ENCODE results near the gene ELOVL2. TPM values are rescaled to one million over a fixed set of nuclear protein-coding genes. Genes with fewer than 3 reads are reported as not detected.
A peak's percentile ranks its signal among the peaks of the same experiment; 100 is the strongest.

ELOVL2 gene
- total and polyA plus RNA-seq, 2 experiments from 2014 or later = 0.29 to 0.32 TPM

GRCh38 chr6:11064836-11065235 is 20.7 kb upstream of the ELOVL2 start:
- DNase-seq = peak; percentile 51
- in situ Hi-C loops (cut with MboI) = loop anchor here (5.0 kb wide), 1 partner anchor 113 kb away; no protein-coding TSS in a partner anchor

GRCh38 chr6:11062715-11063114 is 18.6 kb upstream of the ELOVL2 start:
- in situ Hi-C loops (cut with MboI) = no loop called here
- no peak overlapping the region for H2AFZ ChIP-seq
- H3K79me2 ChIP-seq (ENCODE audit: insufficient read depth) = no peaks in the 10 kb centered on the region
- no peaks in the 10 kb centered on the region for H4K20me1 ChIP-seq (ENCODE audit: insufficient read depth)
- H3K4me3 ChIP-seq = no peak overlapping the region
- DNase-seq = no peak
- H3K27ac ChIP-seq = no peak overlapping the region
- TF ChIP-seq EZH2 (IDR thresholded peaks at IDR 0.05; ENCODE audit: insufficient read depth, poor library complexity, severe bottlenecking) (no peak), EZH2phosphoT487 (IDR thresholded peaks at IDR 0.05; ENCODE audit: insufficient read depth, low read depth) (no peak)
- no peaks in the 10 kb centered on the region for H3K36me3 ChIP-seq (ENCODE audit: low read depth)
- H3F3A ChIP-seq (ENCODE audit: insufficient read depth) = no peaks in the 10 kb centered on the region
- H3K4me2 ChIP-seq (ENCODE audit: unreplicated experiment) = no peak overlapping the region
- H3K9ac ChIP-seq = no peak overlapping the region
- H3K27me3 ChIP-seq (replicated peaks; ENCODE audit: insufficient read depth) = no peaks in the 10 kb centered on the region
- no peaks in the 10 kb centered on the region for H3K4me1 ChIP-seq (ENCODE audit: insufficient read depth)
- no peaks in the 10 kb centered on the region for H3K9me3 ChIP-seq (ENCODE audit: low read depth)
- WGBS, 2 experiments (ENCODE audit: low coverage in 1 of 2, low lambda C conversion rate in 2 of 2, missing lambda C conversion rate in 2 of 2) = 78 to 90% methylated on average over 2 of the region's 2 CpGs
- no peaks in the 10 kb centered on the region for H3K9me2 ChIP-seq (ENCODE audit: insufficient read depth)

More at GRCh38 chr6:11064836-11065235, 20.7 kb upstream of the ELOVL2 start:
- H3F3A ChIP-seq (ENCODE audit: insufficient read depth) = no peaks in the 10 kb centered on the region
- WGBS, 2 experiments (ENCODE audit: low coverage in 1 of 2, low lambda C conversion rate in 2 of 2, missing lambda C conversion rate in 2 of 2) = 34 to 40% methylated on average over 3 of the region's 3 CpGs
- H3K4me2 ChIP-seq (ENCODE audit: unreplicated experiment) = no peak overlapping the region
- H3K79me2 ChIP-seq (ENCODE audit: insufficient read depth) = no peaks in the 10 kb centered on the region
- no peaks in the 10 kb centered on the region for H3K9me3 ChIP-seq (ENCODE audit: low read depth)
- no peaks in the 10 kb centered on the region for H3K36me3 ChIP-seq (ENCODE audit: low read depth)
- H2AFZ ChIP-seq = no peak overlapping the region
- no peak overlapping the region for H3K9ac ChIP-seq
- no peaks in the 10 kb centered on the region for H4K20me1 ChIP-seq (ENCODE audit: insufficient read depth)
- no peak for TF ChIP-seq EZH2 (IDR thresholded peaks at IDR 0.05; ENCODE audit: insufficient read depth, poor library complexity, severe bottlenecking)
- TF ChIP-seq EZH2phosphoT487 (IDR thresholded peaks at IDR 0.05; ENCODE audit: insufficient read depth, low read depth) = no peak
- no peaks in the 10 kb centered on the region for H3K9me2 ChIP-seq (ENCODE audit: insufficient read depth)
- H3K4me1 ChIP-seq (ENCODE audit: insufficient read depth) = no peaks in the 10 kb centered on the region
- H3K27me3 ChIP-seq (replicated peaks; ENCODE audit: insufficient read depth) = no peaks in the 10 kb centered on the region
- H3K27ac ChIP-seq = no peak overlapping the region
- no peak overlapping the region for H3K4me3 ChIP-seq

- Histone ChIP-seq H3F3A (ENCODE audit: insufficient read depth) (no peaks in the 10 kb centered on the region), H3K9me3 (ENCODE audit: low read depth) (no peaks in the 10 kb centered on the region), H3K9me2 (ENCODE audit: insufficient read depth) (no peaks in the 10 kb centered on the region), H3K9ac (no peak overlapping the region), H3K4me1 (ENCODE audit: insufficient read depth) (no peaks in the 10 kb centered on the region), H2AFZ (no peak overlapping the region), H3K4me3 (no peak overlapping the region), H3K27me3 (replicated peaks; ENCODE audit: insufficient read depth) (no peaks in the 10 kb centered on the region), H3K79me2 (ENCODE audit: insufficient read depth) (no peaks in the 10 kb centered on the region), H3K36me3 (ENCODE audit: low read depth) (no peaks in the 10 kb centered on the region), H3K27ac (no peak overlapping the region), H3K4me2 (ENCODE audit: unreplicated experiment) (no peak overlapping the region), H4K20me1 (ENCODE audit: insufficient read depth) (no peaks in the 10 kb centered on the region)
- DNase-seq = no peak
- in situ Hi-C loops (cut with MboI) = no loop called here
- 87 to 95% methylated on average over 4 of the region's 4 CpGs for WGBS, 2 experiments (ENCODE audit: low coverage in 1 of 2, low lambda C conversion rate in 2 of 2, missing lambda C conversion rate in 2 of 2)
- no peak for TF ChIP-seq EZH2phosphoT487 (IDR thresholded peaks at IDR 0.05; ENCODE audit: insufficient read depth, low read depth)
- TF ChIP-seq EZH2 (IDR thresholded peaks at IDR 0.05; ENCODE audit: insufficient read depth, poor library complexity, severe bottlenecking) = no peak
Observed at GRCh38 chr6:11062083-11062482, 18.0 kb upstream of the ELOVL2 start.

GRCh38 chr6:11058406-11058805 is 14.3 kb upstream of the ELOVL2 start:
- Histone ChIP-seq H2AFZ (no peak overlapping the region), H3K9me2 (ENCODE audit: insufficient read depth) (no peaks in the 10 kb centered on the region), H3K4me3 (no peak overlapping the region), H3K27me3 (replicated peaks; ENCODE audit: insufficient read depth) (no peaks in the 10 kb centered on the region), H3K4me1 (ENCODE audit: insufficient read depth) (no peaks in the 10 kb centered on the region), H3K9me3 (ENCODE audit: low read depth) (no peaks in the 10 kb centered on the region), H3F3A (ENCODE audit: insufficient read depth) (no peaks in the 10 kb centered on the region), H3K79me2 (ENCODE audit: insufficient read depth) (no peaks in the 10 kb centered on the region), H3K27ac (no peak overlapping the region), H4K20me1 (ENCODE audit: insufficient read depth) (no peaks in the 10 kb centered on the region), H3K36me3 (ENCODE audit: low read depth) (no peaks in the 10 kb centered on the region), H3K4me2 (ENCODE audit: unreplicated experiment) (no peak overlapping the region), H3K9ac (no peak overlapping the region)
- TF ChIP-seq EZH2 (IDR thresholded peaks at IDR 0.05; ENCODE audit: insufficient read depth, poor library complexity, severe bottlenecking) (no peak), EZH2phosphoT487 (IDR thresholded peaks at IDR 0.05; ENCODE audit: insufficient read depth, low read depth) (no peak)
- in situ Hi-C loops (cut with MboI) = no loop called here
- peak; percentile 45 for DNase-seq
- 91 to 94% methylated on average over 5 of the region's 5 CpGs for WGBS, 2 experiments (ENCODE audit: low coverage in 1 of 2, low lambda C conversion rate in 2 of 2, missing lambda C conversion rate in 2 of 2)

GRCh38 chr6:11056871-11057270 is 12.8 kb upstream of the ELOVL2 start:
- H3K27me3 ChIP-seq (replicated peaks; ENCODE audit: insufficient read depth) = no peaks in the 10 kb centered on the region
- H3K27ac ChIP-seq = no peak overlapping the region
- DNase-seq = no peak
- H3K9ac ChIP-seq = no peak overlapping the region
- no peaks in the 10 kb centered on the region for H4K20me1 ChIP-seq (ENCODE audit: insufficient read depth)
- in situ Hi-C loops (cut with MboI) = no loop called here
- H2AFZ ChIP-seq = no peak overlapping the region
- H3K9me2 ChIP-seq (ENCODE audit: insufficient read depth) = no peaks in the 10 kb centered on the region
- no peak overlapping the region for H3K4me3 ChIP-seq
- no peak for TF ChIP-seq EZH2 (IDR thresholded peaks at IDR 0.05; ENCODE audit: insufficient read depth, poor library complexity, severe bottlenecking)
- TF ChIP-seq EZH2phosphoT487 (IDR thresholded peaks at IDR 0.05; ENCODE audit: insufficient read depth, low read depth) = no peak
- H3F3A ChIP-seq (ENCODE audit: insufficient read depth) = no peaks in the 10 kb centered on the region
- no peaks in the 10 kb centered on the region for H3K9me3 ChIP-seq (ENCODE audit: low read depth)
- H3K4me1 ChIP-seq (ENCODE audit: insufficient read depth) = no peaks in the 10 kb centered on the region
- no peaks in the 10 kb centered on the region for H3K36me3 ChIP-seq (ENCODE audit: low read depth)
- H3K79me2 ChIP-seq (ENCODE audit: insufficient read depth) = no peaks in the 10 kb centered on the region
- WGBS, 2 experiments (ENCODE audit: low coverage in 1 of 2, low lambda C conversion rate in 2 of 2, missing lambda C conversion rate in 2 of 2) = 33 to 50% methylated on average over 1 of the region's 1 CpG
- H3K4me2 ChIP-seq (ENCODE audit: unreplicated experiment) = no peak overlapping the region

Data from GM23248 (cell line).